ENCODE results near the gene PLBD1. TPM values are rescaled to one million over a fixed set of nuclear protein-coding genes. Genes with fewer than 3 reads are reported as not detected.

Gene PLBD1
- total RNA-seq, 1 experiment from 2014 or later: 21.1 TPM

DNA sequence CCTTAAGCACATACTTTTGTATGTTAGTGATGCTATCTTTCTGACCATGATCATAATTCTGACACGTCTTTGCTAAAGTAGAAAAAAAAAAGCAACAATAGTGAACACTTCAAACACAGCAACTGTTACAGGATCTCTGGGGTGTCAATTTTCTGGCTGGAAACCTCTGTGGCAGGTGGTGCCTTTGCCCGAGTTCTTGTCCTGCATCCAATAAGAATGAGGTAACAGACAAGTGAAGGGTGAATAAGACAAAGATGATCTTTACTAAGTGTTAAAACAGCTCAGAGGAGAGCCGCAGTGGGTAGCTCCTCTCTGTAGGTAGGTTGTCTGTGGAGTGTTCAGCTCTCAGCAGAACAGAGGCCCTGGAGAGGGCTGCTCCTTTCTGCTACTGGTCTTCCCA is 20.9 kb upstream of the PLBD1 start:
- intact Hi-C loops (cut with micrococcal nuclease; ENCODE audit: unreplicated experiment): no loop called here
- H3K9me3 Mint-ChIP-seq (ENCODE audit: unreplicated experiment): no peaks in the 10 kb centered on the region
- CTCF ChIA-PET: no interaction called here

DNA sequence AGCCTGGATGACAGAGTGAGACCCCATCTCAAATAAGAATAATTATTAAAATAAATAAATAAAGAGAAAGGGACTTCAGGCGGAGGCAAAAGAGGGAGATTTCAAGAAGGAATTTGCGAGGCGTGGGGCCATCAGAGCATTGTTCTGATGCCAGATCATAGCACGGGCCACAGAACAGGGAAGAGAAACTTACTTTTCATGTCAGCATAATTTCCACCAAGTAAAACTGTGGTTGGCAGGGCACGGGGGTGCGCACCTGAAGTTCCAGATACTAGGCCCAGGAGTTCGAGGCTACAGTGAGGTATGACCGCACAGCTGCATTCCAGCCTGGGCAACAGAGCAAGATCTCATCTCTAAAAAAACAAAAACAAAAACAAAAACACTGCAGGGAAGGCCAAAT is 11.0 kb upstream of the PLBD1 start:
- POLR2A ChIA-PET: no interaction called here
- Mint-ChIP-seq H3K36me3 (ENCODE audit: insufficient read depth, unreplicated experiment) (no peaks in the 10 kb centered on the region), H3K9me3 (ENCODE audit: unreplicated experiment) (no peaks in the 10 kb centered on the region), H3K27me3 (ENCODE audit: insufficient read depth, unreplicated experiment) (no peaks in the 10 kb centered on the region), H3K4me1 (ENCODE audit: low read depth, unreplicated experiment) (peaks cover 8% of the 10 kb centered on the region), H3K4me3 (ENCODE audit: unreplicated experiment) (no peak overlapping the region), H3K27ac (ENCODE audit: unreplicated experiment) (no peak overlapping the region)
- no peak for DNase-seq
- Histone ChIP-seq H3K4me3 (ENCODE audit: low read depth, low read length) (no peak overlapping the region), H3K36me3 (ENCODE audit: control insufficient read depth, insufficient read depth, low read length) (no peaks in the 10 kb centered on the region), H3K9me3 (no peaks in the 10 kb centered on the region), H3K4me1 (0 out of 2 replicates have a peak, but pooled peaks cover 3% of the 10 kb centered on the region), H3K27me3 (replicated peaks; ENCODE audit: control insufficient read depth, insufficient read depth, low read length) (no peaks in the 10 kb centered on the region)
- BruUV-seq (replicated peaks): no TSS peak
- TF ChIP-seq, protein P1, sequence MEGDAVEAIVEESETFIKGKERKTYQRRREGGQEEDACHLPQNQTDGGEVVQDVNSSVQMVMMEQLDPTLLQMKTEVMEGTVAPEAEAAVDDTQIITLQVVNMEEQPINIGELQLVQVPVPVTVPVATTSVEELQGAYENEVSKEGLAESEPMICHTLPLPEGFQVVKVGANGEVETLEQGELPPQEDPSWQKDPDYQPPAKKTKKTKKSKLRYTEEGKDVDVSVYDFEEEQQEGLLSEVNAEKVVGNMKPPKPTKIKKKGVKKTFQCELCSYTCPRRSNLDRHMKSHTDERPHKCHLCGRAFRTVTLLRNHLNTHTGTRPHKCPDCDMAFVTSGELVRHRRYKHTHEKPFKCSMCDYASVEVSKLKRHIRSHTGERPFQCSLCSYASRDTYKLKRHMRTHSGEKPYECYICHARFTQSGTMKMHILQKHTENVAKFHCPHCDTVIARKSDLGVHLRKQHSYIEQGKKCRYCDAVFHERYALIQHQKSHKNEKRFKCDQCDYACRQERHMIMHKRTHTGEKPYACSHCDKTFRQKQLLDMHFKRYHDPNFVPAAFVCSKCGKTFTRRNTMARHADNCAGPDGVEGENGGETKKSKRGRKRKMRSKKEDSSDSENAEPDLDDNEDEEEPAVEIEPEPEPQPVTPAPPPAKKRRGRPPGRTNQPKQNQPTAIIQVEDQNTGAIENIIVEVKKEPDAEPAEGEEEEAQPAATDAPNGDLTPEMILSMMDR (IDR thresholded peaks at IDR 0.05; ENCODE audit: insufficient read depth in 1 of 2, low read depth in 1 of 2, low read length in 1 of 2, severe bottlenecking in 1 of 2, unreplicated experiment in 1 of 2): no peak
- intact Hi-C loops (cut with micrococcal nuclease; ENCODE audit: unreplicated experiment): no loop called here
- CTCF ChIA-PET: no interaction called here

More for the DNA sequence above, 20.9 kb upstream of the PLBD1 start:
- Mint-ChIP-seq H3K4me3 (ENCODE audit: unreplicated experiment) (no peak overlapping the region), H3K4me1 (ENCODE audit: low read depth, unreplicated experiment) (no peaks in the 10 kb centered on the region), H3K27me3 (ENCODE audit: insufficient read depth, unreplicated experiment) (no peaks in the 10 kb centered on the region), H3K27ac (ENCODE audit: unreplicated experiment) (no peak overlapping the region), H3K36me3 (ENCODE audit: insufficient read depth, unreplicated experiment) (no peaks in the 10 kb centered on the region)
- Histone ChIP-seq H3K9me3 (no peaks in the 10 kb centered on the region), H3K27me3 (replicated peaks; ENCODE audit: control insufficient read depth, insufficient read depth, low read length) (no peaks in the 10 kb centered on the region), H3K36me3 (ENCODE audit: control insufficient read depth, insufficient read depth, low read length) (no peaks in the 10 kb centered on the region), H3K4me1 (no peaks in the 10 kb centered on the region), H3K4me3 (ENCODE audit: low read depth, low read length) (no peak overlapping the region)
- DNase-seq: no peak
- POLR2A ChIA-PET: no interaction called here
- BruUV-seq (replicated peaks): no TSS peak
- TF ChIP-seq, protein P1 (IDR thresholded peaks at IDR 0.05; ENCODE audit: insufficient read depth in 1 of 2, low read depth in 1 of 2, low read length in 1 of 2, severe bottlenecking in 1 of 2, unreplicated experiment in 1 of 2): no peak

DNA sequence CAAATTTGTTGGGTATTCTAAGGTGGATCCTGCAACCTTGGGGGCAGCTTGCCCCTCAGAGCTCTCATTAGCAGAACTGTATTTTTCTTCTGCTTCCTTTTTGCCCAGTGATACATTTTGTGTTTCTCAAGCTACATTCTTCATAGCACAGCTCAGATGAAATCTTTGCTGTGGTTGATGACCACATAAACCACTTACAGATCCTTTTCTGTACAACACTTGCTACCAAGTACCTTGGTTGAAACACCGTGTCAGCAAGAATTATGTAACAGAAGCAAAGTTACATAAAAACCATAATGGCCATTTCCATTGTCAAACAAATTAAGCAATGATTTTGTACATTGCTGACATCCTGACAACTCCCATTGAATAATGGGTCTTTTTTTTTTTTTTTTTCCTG is 9.7 kb upstream of the PLBD1 start:
- CTCF ChIA-PET: no interaction called here
- POLR2A ChIA-PET: no interaction called here
- Mint-ChIP-seq H3K27ac (ENCODE audit: unreplicated experiment) (no peak overlapping the region), H3K4me1 (ENCODE audit: low read depth, unreplicated experiment) (peaks cover 8% of the 10 kb centered on the region), H3K4me3 (ENCODE audit: unreplicated experiment) (no peak overlapping the region), H3K36me3 (ENCODE audit: insufficient read depth, unreplicated experiment) (no peaks in the 10 kb centered on the region), H3K9me3 (ENCODE audit: unreplicated experiment) (no peaks in the 10 kb centered on the region), H3K27me3 (ENCODE audit: insufficient read depth, unreplicated experiment) (no peaks in the 10 kb centered on the region)
- DNase-seq: no peak
- H3K27me3 ChIP-seq (replicated peaks; ENCODE audit: control insufficient read depth, insufficient read depth, low read length): no peaks in the 10 kb centered on the region
- H3K4me3 ChIP-seq (ENCODE audit: low read depth, low read length): no peak overlapping the region
- no peaks in the 10 kb centered on the region for H3K9me3 ChIP-seq
- no TSS peak for BruUV-seq (replicated peaks)
- H3K4me1 ChIP-seq: 0 out of 2 replicates have a peak, but pooled peaks cover 3% of the 10 kb centered on the region
- TF ChIP-seq, protein P1 (IDR thresholded peaks at IDR 0.05; ENCODE audit: insufficient read depth in 1 of 2, low read depth in 1 of 2, low read length in 1 of 2, severe bottlenecking in 1 of 2, unreplicated experiment in 1 of 2): no peak
- H3K36me3 ChIP-seq (ENCODE audit: control insufficient read depth, insufficient read depth, low read length): no peaks in the 10 kb centered on the region
- intact Hi-C loops (cut with micrococcal nuclease; ENCODE audit: unreplicated experiment): no loop called here
